GM19351 (cell line): Measurements from ENCODE around the gene MAMSTR.
A peak's percentile ranks its signal among the peaks of the same experiment; 100 is the strongest.

Experiments used
- ATAC-seq: cut with Tn5 transposase; IDR thresholded peaks from one replicate; pipeline ENCODE4 v1.9.1; 2021; ENCODE audit warnings: mild to moderate bottlenecking, moderate library complexity; ENCODE audit not compliant: unreplicated experiment

MAMSTR gene

DNA sequence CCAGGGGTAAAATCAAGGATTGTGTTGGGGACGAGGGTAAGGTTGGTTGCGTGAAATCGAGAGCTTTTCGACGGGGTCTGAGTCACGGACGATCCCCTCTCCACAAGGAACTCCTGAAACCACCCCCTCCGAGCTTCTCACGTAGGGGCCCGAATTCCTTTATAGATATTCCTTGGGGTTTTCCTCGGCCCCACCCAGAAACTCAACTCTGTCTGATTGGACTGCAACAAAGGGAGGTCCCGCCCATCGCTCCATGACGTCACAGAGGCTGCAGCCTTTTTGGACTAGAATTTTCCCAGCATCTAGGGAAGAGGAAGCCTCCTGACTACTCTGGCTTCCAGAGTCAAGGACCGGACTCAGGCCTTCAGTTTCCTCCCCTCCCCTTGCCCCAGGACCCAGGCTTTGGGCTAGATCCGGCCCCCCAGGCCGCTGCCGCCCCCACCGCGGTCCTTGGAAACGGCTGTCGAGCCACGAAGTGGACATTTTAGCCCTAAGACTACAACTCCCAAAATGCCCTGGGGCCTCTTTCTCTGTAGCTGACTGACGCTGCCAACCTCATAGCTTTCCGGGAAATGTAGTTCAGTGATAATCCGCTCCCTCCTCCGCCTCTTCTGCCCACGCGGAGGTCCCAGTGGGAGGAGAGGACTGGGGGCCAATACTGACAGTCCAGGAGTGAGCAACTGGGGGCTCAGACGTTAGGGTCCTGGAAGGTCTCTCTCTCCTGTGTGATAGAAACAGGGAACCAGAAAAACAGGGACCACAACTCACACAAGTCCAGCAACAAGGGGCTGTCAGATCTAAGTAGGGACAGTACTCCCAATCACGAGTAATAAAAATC lies 27.4 kb upstream of the MAMSTR start, which contains the start of gene IZUMO1:
TSS of gene IZUMO1 (minus strand) at position 172 of the 838 bp plus-strand sequence. CDS start 1,050 bp downstream, outside the sequence.
- ATAC-seq, result no peak

DNA sequence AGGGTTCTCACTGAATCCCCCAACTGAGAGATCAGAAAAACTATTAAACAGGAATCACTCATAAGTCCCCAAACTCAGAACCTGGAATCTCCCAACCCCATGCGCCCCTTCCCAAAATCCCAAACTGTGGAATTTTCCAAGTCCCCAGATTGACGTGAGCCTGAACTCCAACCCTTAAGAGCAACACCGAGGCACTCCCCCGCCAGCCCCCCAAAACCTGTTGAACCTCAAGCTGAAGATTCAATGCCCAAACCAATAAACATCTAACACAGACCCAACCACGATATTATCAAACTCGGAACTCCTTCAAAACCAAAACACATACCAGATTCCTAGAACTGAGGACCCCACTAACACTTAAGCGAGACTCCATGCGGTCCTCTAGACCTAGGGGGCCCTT lies 26.6 kb upstream of the MAMSTR start:
- no peak for ATAC-seq

- ATAC-seq, result no peak
These were observed 25.9 kb upstream of the MAMSTR start for GRCh38 chr19:48745208-48745995.

- no peak for ATAC-seq
These were observed 22.6 kb upstream of the MAMSTR start for GRCh38 chr19:48742096-48742495.

GRCh38 chr19:48741129-48741999 lies 21.8 kb upstream of the MAMSTR start:
- no peak for ATAC-seq

GRCh38 chr19:48740164-48740972 lies 20.8 kb upstream of the MAMSTR start, which contains the start of gene RASIP1:
Gene RASIP1, minus strand, starts transcription at chr19:48740610. Its CDS starts 328 bp downstream, at chr19:48740282.
- no peak for ATAC-seq

GRCh38 chr19:48739404-48740163 lies 20.1 kb upstream of the MAMSTR start:
- no peak for ATAC-seq

- peak; percentile 90 for ATAC-seq
These were observed 19.3 kb upstream of the MAMSTR start for GRCh38 chr19:48738557-48739403.

GRCh38 chr19:48737360-48737998 lies 18.0 kb upstream of the MAMSTR start:
- ATAC-seq, result no peak

DNA sequence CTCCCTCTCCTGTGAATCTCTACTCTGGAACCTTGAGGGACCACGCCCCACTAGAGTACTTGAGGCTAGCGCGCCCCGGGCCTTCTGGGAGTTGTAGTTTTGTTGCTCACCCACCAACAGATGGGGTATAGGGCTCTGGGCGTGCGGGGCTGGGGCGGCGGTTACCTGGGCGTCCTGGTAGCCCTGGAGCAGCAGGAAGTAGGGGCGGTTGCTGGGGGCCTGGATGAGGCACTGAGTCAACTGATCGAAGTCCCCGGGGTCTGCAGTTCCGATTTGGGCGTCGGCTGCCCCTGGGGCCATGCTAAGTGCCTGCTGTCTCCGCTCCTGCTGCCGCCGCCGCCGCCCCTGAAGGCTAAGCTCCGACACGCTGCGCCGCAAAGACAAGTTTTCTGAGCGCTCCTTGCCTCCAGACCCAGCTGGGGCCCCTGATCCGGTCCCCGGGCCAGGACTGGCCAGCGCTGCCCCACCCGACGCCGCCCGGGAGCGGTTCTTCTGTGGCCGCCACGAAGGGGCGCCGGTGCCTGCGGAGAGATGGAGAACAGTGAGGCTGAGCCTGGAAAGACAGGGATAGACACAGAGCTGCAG lies 15.6 kb upstream of the MAMSTR start:
- no peak for ATAC-seq

GRCh38 chr19:48734625-48735024 lies 15.1 kb upstream of the MAMSTR start:
- ATAC-seq, result no peak

DNA sequence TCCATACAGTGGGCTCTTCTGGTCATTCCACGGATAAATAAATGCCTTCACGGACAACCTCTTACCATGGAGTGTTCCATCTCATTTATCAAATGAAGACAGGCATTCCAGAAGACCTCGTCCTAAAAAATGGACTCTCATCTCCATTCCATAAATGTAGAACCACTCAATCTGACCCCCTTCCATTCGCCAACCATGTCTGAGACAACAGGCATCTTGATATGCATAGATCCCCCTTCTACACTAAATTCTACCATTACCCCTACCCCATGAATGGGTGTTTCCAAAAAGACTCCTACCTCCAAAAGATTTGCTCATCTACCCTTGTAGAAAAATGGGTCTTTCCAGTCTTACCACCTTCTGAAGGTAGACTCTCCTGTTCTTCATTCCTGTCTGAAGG lies 11.9 kb upstream of the MAMSTR start:
- no peak for ATAC-seq

- ATAC-seq, result no peak
These were observed 9.6 kb upstream of the MAMSTR start for GRCh38 chr19:48728911-48729664.

DNA sequence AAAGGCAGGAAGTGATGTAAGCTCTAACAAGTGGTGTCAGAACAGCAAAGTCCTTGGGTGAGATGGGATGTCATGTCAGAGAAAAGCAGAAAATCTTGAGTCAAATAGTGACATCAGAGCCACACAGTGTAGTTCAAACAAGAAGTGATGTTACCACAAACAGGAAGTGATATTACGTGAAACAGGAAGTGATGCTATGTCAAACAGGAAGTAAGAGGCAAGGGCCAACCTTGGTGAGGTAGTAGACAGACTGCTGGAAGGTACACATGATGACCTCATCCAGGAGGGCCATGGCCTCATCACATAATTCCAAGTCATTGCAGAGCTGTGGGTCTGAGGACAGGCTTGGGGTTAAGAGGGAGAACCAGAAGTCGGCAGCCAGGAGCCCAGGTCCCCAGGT lies 7.0 kb upstream of the MAMSTR start:
- ATAC-seq, result no peak

- ATAC-seq, result no peak
These were observed 5.5 kb upstream of the MAMSTR start for GRCh38 chr19:48724796-48725753.
